Measurements from ENCODE around the gene PIP.
"Not testable (repeated sequence)": the region's sequence is repeated elsewhere in the genome, so short reads cannot be mapped to it uniquely, and the experiment has no call there.

The PIP gene, protein sequence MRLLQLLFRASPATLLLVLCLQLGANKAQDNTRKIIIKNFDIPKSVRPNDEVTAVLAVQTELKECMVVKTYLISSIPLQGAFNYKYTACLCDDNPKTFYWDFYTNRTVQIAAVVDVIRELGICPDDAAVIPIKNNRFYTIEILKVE

DNA sequence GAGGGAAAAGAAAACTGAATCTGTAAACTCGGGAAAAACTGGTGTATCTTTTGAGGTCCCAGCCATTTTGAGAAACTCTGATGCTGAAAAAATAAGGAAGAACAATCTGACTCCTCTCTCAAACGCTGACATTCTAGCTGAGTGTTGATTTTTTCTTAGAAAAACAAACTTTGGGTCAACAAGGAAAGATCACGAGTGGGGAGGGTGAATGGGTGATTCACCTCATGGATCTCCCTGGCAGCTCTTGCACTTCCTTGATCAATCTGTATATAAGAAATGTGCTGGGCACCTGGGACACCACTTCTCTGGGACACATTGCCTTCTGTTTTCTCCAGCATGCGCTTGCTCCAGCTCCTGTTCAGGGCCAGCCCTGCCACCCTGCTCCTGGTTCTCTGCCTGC, at the start of gene PIP:
TSS of gene PIP (plus strand) at position 297 of the 400 bp plus-strand sequence. CDS start at position 337, 40 bp downstream.
- DNase-seq: no peak

- DNase-seq: no peak
Observed at GRCh38 chr7:143085109-143085508, 46.8 kb upstream of the PIP start.

GRCh38 chr7:143085610-143086009, 46.3 kb upstream of the PIP start:
- DNase-seq: not testable (repeated sequence)

DNA sequence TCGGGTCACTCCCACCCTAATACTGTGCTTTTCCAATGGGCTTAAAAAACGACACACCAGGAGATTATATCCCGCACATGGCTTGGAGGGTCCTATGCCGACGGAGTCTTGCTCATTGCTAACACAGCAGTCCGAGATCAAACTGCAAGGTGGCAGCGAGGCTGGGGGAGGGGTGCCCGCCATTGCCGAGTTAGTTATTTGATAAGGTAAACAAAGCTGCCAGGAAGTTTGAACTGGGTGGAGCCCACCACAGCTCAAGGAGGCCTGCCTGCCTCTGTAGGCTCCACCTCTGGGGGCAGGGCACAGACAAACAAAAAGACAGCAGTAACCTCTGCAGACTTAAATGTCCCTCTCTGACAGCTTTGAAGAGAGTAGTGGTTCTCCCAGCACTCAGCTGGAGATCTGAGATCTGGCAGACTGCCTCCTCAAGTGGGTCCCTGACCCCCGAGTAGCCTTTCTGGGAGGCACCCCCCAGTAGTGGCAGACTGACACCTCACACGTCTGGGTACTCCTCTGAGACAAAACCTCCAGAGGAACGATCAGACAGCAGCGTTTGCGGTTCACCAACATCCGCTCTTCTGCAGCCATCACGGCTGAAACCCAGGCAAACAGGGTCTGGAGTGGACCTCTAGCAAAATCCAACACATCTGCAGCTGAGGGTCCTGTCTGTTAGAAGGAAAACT, 43.2 kb upstream of the PIP start:
- not testable (repeated sequence) for DNase-seq

GRCh38 chr7:143096146-143096545, 35.7 kb upstream of the PIP start:
- DNase-seq: no peak

- DNase-seq: not testable (repeated sequence)
Observed at GRCh38 chr7:143099579-143099978, 32.3 kb upstream of the PIP start.

DNA sequence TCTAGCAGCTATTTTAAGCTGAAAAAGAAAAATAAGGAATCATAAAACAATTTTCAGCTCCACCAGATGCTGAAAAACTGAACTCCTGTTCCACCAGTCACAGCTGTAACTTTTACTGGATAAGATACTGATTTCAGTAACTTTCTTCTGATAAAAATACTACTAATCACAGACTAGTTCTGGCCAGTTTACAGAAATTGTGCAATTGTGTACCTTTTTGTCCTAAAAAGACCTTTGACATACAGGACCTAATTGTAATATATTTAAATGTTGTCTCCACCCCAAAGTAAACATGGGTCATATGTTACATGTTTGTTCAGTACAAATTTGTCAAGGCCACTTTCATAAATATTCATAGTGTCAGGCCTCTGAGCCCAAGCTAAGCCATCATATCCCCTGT, 27.1 kb upstream of the PIP start:
- DNase-seq: no peak

DNA sequence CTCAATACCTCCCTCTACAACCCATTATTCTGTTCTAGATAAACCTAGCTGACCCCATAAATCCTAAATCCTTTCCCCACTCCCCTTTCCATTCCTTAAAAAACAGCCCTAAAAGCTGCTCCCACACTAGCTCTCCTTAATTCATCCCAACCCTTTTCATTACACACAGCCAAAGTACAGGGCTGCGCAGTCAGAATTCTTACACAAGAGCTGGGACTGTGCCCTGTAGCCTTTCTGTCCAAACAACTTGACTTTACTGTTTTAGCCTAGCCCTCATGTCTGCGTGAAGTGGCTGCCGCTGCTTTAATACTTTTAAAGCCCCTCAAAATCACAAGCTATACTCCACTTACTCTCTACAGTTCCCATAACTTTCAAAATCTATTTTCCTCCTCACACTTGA, 23.9 kb upstream of the PIP start:
- DNase-seq: not testable (repeated sequence)

GRCh38 chr7:143117395-143117794, 14.5 kb upstream of the PIP start:
- DNase-seq: no peak

DNA sequence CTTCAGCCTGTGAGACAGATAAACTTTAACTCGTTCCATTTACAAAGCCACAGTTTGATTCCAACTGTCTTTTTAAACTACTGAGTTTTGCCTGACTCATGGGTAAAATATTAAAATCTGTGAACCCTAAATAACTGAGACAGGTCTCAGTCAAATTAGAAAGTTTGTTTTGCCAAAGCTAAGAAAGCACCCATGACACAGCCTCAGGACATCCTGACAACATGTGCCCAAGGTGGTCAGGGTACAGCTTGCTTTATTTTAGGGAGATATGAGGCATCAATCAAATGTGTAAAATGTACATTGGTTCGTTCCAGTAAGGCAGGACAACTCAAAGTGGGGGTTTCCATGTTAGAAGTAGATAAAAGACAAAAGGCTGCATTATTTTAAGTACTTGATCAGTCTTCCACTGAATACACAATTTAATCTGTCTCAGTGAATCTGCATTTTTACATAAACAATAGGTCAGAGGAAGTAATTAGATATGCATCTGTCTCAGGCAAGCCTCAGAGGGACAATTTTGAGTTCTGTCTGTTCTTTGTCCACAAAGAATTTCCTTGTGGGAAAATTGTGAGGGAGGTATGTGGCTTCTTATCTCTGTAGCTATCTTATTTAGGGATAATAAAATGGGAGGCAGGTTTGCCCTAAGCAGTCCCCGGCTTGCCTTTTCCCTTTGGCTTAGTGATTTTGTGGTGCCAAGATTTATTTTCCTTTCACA, 11.0 kb upstream of the PIP start:
- DNase-seq: no peak

DNA sequence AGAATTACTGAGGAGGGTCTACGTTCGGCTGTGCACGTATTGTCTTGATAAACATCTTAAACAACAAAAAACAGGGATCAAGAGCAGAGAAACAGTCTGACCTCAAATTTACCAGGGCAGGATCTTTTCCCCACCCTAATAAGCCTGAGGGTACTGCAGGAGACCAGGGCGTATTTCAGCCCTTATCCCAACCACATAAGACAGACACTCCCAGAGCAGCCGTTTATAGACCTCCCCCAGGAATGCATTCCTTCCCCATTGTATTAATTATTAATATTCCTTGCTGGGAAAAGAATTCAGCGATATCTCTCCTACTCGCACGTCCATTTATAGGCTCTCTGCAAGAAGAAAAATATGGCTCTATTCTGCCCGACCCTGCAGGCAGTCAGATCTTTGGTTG, 8.6 kb upstream of the PIP start:
- DNase-seq: not testable (repeated sequence)

DNA sequence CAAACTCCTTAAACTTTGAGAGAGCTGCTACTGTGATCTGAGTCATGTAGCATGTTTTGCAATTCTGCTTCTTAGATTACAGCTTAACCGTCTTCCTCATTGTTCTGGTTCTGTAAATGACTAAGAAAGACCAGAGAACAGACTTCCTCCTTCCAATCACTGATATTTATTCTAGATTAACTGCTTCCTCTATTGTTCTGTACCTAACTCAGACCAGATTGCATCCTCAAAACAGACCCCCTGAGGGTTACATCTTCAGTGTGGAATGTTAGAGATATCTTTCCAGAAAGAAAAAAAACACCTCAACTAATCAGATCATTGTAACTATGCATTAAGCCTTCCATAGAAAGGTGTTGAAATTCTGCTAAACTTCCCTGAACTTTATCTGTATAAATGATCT, 5.7 kb upstream of the PIP start:
- peak; percentile 1 for DNase-seq

DNA sequence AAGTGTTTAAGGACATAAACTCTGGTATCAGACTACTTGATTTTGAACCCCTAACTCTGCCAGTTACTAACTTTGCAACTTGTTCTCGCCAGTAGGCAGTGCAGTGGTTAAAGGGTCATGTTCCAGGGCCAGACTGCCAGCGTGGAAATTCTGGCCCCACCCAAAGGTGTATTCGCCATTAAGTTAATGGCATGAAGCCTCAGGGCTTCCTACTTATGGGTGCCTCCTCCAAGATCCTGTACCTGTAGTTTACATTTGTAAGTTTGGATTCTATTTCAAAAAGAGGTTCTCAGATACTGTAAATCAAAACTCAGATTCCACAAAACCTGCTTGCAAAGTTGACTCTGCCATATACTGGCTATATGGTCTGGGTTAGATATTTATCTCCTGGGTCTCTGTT, 2.8 kb upstream of the PIP start:
- no peak for DNase-seq

- no peak for DNase-seq
Observed at GRCh38 chr7:143129477-143129876, 2.4 kb upstream of the PIP start.

GRCh38 chr7:143130541-143130940, 1.3 kb upstream of the PIP start:
- DNase-seq: no peak

DNA sequence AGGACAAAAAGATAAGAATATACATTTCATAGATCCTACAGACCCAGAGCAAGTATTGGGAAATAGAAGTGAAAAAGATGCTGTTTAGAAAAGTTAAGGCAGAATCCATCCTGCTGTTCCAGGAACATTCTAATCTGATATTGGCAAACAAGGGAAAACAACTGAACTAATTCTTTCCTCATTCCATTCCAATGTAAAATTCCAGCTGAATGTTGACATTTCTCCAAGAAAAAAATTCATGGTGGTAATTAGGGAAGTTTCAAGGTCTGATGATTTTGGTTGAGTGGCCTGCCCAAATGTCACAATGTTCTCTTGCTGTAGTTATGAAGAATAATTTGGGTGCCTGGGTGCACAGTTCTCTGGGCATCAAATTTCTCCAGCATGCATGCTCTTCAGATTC, 15.2 kb downstream of the PIP start:
- no peak for DNase-seq

DNA sequence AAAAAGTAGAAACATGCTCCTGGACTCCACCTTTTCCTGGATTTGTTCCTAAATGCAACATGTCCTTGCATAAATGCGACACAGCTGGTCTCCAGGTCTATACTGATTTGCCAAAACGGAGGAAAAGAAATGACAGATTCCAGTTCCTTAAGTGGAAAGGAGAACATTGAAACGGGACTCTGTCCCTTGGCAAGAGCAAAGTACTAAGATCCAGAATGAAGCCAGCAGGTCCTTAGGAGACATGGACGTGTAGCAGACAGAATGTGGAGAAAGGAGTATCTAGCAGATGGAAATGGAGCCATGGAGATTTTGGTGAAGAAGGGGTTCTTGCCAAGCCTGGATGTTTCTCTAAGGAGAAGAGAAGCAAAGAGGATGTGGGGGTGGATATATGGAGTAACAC, 16.2 kb downstream of the PIP start:
- no peak for DNase-seq

GRCh38 chr7:143148651-143149050, 16.8 kb downstream of the PIP start:
- DNase-seq: no peak

- DNase-seq: not testable (repeated sequence)
Observed at GRCh38 chr7:143150696-143151095, 18.8 kb downstream of the PIP start.

- not testable (repeated sequence) for DNase-seq
Observed at GRCh38 chr7:143158617-143159016, 26.7 kb downstream of the PIP start.

- no peak for DNase-seq
Observed at GRCh38 chr7:143171697-143172096, 39.8 kb downstream of the PIP start.

DNA sequence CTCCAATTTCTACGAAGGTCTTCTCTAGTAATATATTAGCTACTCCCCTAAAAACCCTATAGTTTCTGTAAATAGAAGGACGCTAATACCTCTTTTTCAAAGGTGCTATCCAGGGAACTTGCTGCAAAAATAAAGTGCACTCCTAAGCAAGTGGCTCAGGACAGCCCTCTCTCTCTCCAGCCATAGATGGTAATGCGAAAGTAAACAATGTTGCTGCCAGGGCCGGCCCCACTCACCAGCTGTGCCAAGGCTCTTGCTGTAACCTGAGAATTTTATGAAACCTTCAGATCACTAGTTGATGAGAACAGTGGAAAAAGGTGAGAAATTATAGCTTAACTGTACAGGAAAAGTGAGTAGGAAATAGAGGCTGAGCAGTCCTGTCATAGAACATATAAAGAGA, 40.5 kb downstream of the PIP start:
- DNase-seq: no peak

DNA sequence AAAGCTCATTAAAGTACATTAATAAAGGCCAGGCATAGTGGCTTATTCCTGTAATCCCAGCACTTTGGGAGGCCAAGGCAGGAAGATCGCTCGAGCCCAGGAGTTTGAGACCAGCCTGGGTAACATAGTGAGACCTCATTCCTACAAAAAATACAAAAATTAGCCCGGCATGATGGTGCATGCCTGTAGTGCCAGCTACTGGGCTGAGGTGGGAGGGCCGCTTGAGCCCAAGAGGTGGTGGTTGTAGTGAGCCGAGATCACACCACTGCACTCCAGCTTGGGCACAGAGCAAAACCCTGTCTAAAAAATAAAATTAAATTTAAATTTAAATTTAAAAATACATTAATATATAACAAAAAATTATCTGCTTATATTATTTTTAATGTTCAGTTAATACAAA, 44.3 kb downstream of the PIP start:
- DNase-seq: no peak

DNA sequence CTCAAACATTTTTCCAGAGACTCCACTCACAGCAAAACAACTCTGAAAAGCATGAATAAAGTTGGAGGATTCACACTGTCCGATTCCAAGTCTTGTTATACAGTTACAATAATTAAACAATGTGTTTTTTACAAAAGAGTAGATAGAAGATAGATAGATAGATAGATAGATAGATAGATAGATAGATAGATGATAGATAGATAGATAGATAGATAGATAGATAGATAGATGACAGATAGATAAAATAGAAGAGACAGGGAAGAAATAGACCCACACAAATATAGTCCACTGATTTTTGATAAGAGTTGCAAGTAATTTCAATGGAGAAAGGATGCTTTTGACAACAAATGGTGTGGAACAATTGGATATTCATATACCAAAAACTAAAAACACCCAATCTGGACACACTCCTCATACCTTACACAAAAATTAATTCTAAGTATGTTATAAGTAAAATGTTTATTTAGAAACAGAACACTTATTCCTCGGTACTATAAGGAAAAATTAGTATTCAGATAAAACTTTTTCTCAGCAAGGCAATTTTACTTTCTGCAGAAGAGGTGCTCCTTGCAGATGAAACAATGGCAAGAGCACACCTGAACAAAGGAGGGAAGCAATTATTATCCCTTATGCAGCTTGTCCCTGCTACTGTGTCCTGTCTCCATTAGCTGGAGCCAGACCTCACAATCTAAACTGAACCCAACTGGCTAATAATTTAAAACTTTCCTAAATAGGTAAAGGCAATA, 45.7 kb downstream of the PIP start:
- DNase-seq: no peak

Data from hematopoietic multipotent progenitor cell treated with erythropoietin and hydrocortisone succinate and interleukin-3 and kit ligand, for 8 days (in vitro differentiated cells).